ENCODE data around the gene CCDC126.
"Not testable (repeated sequence)": the region's sequence is repeated elsewhere in the genome, so short reads cannot be mapped to it uniquely, and the experiment has no call there.

CCDC126 gene

DNA sequence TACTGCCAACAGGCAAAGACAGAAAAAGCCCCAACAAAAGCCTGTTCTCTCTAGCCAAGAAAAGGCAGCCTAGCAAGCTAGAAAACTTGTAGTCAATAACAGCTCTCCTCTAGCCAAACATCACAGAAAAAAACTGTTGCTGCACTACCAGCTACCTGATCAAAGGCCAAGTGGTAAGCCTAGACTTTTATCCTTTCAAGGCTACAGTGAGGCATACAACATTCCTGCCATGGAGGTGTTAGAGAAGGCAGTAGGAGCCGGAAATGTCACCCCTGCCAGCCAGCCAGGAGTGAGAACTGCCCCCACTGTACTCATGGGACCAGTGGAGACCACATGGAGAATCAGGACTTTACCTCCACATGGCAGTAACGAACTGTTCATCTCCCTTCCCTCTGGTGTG, 31.2 kb downstream of the CCDC126 start:
- DNase-seq (ENCODE audit: low read depth in 2 of 2), result no peak

DNA sequence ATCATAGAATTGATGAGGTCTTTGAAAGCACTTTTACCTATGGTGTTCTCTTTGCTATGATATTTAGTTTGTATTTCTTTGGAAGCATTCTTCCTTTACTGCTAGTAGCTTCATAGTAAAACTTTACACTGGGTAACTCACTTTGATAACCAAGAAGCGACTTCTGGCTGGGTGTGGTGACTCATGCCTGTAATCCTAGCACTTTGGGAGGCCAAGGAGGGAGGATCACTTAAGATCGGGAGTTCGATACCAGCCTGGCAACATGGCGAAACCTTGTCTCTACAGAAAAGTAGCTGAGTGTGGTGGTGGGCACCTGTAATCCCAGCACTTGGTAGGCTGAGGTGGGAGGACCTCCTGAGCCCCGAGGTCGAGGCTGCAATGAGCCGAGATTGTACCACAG, 36.2 kb downstream of the CCDC126 start:
- DNase-seq (ENCODE audit: low read depth in 2 of 2), result no peak

DNA sequence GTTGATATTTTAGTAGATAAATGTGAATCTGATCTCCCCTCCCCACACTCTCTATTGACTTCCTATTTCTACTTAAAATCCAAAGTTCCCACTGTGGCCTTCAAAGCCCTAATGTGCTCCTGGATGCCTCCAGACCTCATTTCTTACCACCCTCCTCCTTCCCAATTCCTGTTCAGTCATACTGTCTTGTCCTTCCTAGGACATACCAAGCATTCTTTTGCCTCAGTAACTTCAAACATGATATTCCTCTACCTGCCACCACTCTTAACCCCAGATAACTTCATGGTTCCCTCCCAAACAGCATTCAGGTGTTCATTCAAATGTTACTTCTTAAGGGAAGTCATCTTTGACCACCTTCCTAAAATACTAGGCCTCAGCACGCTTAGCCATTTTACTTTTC, 48.6 kb downstream of the CCDC126 start:
- DNase-seq (ENCODE audit: low read depth in 2 of 2), result no peak

DNA sequence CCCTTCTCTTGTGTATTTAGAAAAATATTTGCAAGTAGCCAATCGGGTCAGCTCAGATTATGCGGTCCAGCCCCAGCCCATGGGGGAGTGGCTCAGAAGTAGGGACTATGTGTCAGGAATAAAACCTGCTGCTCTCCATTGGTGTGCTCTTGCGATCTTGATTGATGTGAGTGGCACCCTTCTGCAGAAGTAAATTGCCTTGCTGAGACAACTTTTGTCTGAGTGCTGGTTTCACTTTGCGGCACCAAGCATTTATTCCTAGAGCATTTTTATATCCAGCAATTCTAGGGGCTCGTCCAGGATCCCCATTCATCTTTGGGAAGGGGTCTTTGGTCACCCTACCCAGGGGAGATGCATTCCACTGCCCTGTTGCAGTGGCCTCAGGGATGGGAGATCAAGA, 56.8 kb downstream of the CCDC126 start:
- DNase-seq (ENCODE audit: low read depth in 2 of 2), result no peak

DNA sequence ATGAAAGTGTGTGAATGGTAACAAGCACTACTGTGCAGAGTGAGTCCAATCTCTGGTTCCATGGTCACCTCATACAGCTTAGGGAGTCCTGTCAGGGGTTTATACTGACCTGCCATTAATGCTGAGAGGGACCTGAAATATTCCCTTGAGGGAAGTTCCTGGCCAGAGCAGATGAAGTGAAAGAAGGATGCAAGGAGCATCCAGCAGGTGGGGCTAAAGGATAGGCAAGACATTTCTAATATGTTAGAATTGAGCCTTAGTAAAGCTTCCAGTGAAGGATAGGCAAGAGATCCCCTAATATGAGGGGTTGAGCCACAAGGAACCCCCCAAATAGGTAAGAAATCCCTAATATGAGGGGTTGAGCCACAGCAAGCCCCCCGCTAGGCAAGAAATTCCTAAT, 57.3 kb downstream of the CCDC126 start:
- DNase-seq (ENCODE audit: low read depth in 2 of 2), result no peak

DNA sequence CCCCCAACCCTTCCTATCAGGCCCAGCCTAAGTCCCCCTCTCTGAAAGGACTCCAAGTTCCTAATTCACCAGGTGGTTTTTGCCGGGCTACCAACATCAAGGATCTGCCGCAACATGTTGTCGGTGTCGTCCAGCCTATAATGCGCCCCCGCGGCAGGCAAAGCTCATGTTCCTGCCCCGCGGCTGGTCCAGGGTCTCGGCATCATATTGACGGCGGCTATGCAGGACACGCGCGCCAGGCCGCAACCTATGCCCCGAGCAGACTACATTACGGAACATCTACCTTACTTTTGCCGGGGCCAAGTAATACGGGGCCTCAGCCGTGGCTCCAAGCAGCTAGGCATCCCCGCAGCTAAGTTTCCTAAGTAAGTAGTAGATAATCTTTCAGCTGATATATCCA, 58.3 kb downstream of the CCDC126 start:
- no peak for DNase-seq (ENCODE audit: low read depth in 2 of 2)

DNA sequence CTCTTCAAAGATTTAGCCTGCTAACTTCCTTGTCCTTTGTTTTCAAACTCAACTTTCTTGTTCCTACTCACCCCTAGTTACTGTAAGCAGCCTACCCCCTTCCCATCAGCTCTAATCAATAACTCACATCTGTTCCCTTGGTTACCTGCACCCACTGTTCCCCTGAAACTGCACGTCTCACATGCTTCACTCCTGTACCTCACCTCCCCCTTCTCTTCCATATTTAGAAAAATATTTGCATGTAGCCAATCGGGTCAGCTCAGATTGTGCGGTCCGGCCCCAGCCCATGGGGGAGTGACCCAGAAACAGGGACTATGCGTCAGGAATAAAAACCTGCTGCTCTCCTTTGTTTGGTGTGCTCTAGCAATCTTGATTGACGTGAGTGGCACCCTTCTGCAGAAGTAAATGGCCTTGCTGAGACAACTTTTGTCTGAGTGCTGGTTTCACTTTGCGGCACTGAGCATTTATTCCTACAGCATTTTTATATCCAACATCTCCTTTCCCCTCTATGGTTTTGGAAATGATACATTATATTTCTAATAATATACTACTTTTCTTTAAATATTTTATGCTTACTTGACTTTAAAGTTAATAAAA, 61.7 kb downstream of the CCDC126 start:
- no peak for DNase-seq (ENCODE audit: low read depth in 2 of 2)

DNA sequence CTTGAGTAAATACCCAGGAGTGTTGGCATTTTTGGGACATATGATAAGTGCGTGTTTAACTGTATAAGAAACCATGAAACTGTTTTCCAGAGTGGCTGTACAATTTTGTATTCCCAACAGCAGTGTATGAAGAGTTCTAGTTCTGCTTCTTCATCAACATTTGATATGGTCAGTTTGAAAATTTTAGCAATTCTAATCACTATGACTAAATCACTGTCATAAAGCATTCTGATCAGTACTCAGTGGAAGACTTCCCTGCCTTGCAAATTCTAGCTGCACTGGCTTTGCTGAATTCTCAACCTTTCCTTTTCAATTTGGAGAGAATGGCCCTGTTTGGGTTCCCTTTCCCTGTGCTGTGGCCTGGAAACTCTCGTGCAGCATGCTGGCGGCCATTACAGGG, 64.2 kb downstream of the CCDC126 start:
- no peak for DNase-seq (ENCODE audit: low read depth in 2 of 2)

DNA sequence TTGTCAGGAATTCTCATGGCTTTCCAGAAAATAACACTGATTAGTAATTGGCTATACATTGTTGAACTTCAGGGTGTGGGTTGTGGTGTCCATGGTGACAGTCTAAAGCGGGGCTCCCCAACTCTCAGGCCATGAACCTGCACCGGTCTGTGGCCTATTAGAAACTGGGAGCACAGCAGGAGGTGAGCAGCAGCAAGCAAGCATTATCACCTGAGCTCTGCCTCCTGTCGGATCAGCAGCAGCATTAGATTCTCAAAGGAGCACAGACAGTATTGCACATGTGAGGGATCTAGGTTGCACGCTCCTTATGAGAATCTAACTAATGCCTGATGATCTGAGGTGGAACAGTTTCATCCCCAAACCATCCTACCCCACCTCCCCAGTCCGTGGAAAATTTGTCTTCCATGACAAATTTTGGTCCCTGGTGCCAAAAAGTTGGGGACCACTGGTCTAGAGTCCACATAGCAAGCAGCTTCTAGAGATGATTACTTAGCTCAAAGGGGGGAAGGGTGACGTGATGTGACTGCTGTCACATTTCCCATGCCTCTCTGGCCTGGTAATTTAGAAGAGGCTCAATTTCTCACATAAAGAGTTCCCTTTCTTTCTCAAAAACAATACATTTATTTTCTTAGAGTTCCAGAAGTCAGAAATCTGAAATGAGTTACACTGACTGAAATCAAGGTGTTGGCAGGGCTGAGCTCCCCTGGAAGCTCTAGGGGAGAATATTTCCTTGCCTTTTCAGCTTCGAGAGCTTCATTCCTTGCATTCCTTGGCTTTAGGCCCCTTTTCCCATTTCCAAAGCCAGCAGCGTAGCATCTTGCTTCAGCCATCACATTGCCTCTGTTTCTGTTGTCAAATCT, 65.2 kb downstream of the CCDC126 start:
- no peak for DNase-seq (ENCODE audit: low read depth in 2 of 2)

DNA sequence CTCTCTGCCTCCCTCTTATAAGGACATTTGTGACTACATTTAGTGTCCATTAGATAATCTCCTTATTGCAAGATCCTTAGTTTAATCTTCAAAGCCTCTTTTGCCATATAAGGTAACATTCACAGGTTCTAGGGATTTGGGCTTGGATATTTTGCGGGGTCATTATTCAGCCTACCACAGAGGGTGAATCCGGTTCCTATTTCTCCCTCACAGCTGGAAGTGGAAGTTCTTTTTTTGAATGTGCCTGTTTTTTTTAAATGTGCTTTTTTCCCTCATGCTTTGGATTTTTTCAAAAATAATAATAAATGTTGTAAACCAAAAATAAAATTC, 65.8 kb downstream of the CCDC126 start:
- no peak for DNase-seq (ENCODE audit: low read depth in 2 of 2)

DNA sequence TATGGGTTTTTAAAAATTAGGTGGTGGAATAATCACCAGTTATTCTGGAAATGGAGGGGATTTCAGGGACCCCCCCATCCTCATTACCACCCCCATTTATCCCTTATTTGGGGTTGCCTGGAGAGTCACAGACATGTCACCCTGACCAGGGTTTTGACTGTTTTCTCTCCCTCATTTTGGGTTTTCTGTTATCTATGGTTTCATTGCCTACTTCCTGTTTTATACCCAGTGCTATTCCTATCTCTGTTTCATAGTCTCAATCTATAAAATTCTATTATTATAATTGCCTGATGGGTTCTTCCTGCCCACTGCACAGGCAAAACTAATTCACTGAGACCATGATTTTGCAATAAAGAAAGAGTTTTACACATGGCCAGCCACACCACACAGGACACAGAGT, 66.9 kb downstream of the CCDC126 start:
- DNase-seq (ENCODE audit: low read depth in 2 of 2), result no peak

DNA sequence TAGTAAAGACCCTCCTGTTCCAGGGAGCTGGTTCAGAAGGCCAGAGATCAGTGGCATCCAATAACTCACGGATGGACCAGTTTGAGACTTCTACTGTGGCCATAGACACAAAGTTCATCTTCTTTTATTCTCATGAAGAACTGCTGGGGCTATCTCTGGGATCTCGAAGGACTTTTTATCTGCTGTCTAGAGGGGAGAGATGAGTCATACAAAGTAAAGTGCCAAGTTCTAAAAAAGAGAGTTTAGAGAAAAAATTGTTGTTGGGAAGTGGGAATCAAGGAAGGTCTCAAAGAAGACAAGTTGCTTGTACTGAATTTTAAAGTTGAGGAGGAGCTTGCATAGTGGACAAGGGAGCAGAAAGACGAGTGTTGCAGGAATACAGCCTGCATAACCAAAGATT, 74.9 kb downstream of the CCDC126 start:
- DNase-seq (ENCODE audit: low read depth in 2 of 2), result no peak

DNA sequence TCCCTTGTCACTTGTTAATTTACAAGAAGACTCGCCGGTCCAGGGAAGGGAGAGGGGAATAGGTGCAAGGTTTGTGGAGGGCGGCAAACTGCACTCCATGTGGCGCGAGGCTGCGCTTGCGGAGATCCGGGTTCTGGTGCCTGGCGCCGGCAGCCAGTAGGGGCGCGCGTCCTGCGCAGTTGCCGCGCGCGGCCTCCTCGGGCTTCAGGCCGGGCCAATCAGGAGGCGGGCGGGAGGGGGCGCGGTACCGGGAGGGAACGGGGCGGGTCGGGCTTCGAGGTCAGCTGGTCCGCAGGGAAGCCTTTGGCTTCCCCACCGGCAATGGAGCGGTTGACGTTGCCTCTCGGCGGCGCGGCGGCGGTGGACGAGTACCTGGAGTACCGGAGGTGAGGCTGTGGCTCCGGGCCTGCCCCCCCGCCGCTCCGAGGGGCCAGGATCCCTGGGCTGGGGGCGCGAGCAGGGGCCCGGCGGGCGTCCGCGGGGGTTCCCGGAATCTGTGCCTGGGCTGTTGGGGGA, 82.8 kb downstream of the CCDC126 start, which contains the start of gene FAM221A:
Gene FAM221A, plus strand, starts transcription at position 302 of the 516 bp plus-strand sequence. Its CDS starts 20 bp downstream, at position 322.
- DNase-seq (ENCODE audit: low read depth in 2 of 2), result peak; percentile 49 to 76

DNA sequence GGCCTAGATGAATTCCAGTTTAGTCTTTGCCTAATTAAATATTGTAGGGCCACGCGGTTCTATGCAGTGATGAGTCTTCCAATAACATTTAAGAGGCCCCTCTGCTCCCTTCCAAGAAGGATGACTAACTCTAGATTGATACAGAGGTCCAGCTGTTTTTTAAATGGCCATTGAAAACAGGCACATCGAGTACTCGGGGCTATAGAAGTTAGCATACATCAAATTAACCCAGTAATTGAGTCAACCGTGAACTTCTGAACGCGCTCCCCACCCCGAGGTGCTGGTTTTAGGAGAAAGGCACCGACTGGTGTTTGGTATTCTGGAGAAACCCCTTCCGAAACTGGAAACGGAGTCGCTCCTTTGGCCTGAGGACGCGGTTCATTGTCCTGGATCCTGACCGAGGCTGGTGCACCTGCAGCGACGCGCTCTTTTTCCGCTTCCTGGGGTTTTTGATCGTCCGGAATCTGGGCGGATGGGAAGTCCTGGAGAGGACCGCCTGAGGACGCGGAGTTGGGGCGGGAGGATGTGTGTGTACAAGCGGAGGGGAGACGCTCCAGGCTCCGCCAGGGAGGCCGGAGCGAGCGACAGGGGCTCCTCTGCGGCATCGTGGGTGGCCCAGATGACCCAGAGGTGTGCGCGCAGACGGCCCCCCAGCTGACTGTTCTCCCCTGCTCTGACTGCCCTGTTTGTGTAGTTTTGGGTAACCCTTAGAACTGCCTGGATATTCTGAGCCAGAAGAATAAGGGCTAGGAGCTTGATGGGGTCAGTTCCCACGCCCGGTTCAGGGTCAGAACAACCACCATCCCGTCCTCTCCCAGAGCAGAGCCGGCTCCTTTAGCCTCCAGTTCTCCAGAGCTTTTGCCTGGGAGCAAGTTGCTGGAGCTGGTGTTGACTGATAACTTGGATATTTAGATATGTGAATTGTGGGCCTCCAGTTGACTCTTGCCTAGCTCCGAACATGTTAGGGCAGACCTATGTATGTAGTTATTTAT, 83.5 kb downstream of the CCDC126 start:
- DNase-seq (ENCODE audit: low read depth in 2 of 2), result peak; percentile 1 to 15

DNA sequence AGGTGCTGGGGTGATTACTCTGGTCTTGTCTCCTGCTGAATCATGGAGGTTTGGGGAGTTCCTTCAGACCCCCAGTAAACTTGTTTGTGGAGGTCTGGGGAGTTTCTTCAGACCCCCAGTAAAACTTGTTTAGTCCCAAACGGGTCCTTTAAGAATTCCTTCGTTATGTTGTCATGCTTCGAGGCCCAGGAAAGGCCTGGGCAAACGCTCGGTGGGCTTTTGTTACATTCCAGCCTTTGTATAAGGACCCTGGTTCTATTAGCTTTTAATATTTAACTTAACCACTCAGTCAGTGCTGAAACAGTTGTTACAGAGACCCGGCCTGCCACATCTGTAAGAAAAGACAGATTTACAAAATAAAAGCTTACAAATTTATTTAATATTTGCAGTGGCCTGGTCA, 86.9 kb downstream of the CCDC126 start:
- not testable (repeated sequence) for DNase-seq (ENCODE audit: low read depth in 2 of 2)

DNA sequence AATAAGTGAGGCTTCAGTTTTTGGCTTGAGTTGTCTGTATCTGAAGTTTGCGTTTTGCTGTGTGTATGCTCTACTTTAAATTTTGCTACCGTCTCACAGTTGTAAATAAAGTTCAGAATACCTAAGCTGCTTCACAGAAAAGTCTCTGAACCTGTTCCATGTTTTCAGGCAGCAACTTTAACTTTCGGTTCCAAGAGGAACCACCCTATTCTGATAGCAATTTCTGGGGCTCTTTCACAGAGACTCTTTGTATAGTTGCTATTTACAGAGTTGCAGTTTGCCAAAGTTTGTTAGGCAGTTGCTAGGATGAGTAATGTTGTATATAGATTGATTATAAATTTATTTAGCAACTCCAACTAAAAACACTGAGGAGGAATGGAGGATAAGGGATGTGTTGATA, 88.5 kb downstream of the CCDC126 start:
- no peak for DNase-seq (ENCODE audit: low read depth in 2 of 2)

DNA sequence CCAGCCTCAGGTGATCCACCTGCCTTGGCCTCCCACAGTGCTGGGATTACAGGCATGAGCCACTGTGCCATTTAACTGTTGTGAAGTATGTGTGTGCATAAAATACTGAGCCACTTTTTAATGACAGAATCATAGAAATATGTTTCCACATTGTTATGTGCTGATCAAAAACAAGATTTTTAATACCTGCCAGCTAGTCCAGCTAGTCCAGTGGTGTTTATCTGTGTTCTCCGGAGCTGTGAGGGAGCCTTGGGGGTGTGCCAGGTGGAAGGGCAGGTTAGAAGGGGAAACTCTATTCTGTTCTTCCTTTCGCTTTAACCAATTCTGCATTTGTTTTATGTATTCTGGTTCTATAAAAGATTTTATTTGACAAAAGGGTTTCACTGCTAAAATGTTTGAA, 89.8 kb downstream of the CCDC126 start:
- DNase-seq (ENCODE audit: low read depth in 2 of 2), result no peak

DNA sequence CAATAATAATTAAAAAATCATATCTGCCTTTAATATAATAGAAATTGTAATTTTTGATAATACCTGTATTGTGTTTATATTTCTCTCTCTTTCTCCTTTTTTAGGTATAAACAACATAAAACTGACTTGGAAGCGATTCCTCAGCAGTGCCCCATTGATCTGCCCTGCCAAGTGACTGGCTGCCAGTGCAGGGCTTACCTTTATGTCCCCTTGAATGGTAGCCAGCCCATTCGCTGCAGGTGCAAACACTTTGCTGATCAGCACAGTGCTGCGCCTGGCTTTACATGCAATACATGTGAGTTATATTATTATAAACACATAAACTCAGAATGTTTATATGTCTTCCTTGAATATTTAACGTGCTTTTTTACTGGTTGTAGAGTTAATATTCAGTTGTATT, 92.0 kb downstream of the CCDC126 start:
- DNase-seq (ENCODE audit: low read depth in 2 of 2), result no peak

DNA sequence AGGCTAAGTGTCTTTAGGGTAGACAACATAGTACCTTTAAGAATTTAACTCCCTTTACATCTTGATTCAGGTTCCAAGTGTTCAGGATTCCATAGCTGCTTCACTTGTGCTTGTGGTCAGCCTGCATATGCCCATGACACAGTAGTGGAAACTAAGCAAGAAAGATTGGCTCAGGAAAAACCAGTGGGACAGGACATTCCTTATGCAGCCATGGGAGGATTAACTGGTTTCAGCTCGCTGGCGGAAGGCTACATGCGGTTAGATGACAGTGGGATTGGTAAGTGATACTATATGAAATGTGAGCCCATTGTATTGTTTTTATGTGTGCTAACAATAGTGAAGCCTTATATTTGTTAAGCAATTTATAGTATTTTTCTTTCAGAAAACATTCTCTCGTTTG, 94.1 kb downstream of the CCDC126 start:
- no peak for DNase-seq (ENCODE audit: low read depth in 2 of 2)

DNA sequence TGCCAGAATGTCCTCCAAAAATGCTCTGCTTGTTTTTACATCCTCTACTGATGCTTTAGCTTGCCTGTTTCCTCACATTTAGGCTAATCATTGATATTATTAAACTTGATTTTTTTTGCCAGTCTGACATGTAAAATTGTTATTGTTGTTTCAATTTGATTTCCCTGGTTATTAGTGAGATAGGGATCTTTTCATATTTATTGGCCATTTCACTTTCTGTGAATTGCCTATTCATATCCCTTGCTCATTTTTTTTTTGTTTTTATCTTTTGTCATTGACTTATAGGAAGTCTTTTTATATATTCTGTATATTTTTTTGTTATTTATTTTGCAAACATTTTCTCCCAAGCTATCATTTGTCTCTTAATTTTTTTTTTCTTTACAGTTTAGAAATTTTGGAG, 96.0 kb downstream of the CCDC126 start:
- no peak for DNase-seq (ENCODE audit: low read depth in 2 of 2)

All from stimulated activated CD8-positive, alpha-beta memory T cell treated with anti-CD3 and anti-CD28 coated beads, Interleukin-7, amount 100 ng/mL, for 4 hours (primary cell).